NCI-H146 treated with DMSO at 0.1 percent for 48 hours (cell line): ENCODE measurements around the gene KLK13.

Experiments
- DNase-seq: peaks from one replicate; lab custom pipeline; 2025; ENCODE audit not compliant: unreplicated experiment; lab: John Stamatoyannopoulos, UW

KLK13 gene, protein sequence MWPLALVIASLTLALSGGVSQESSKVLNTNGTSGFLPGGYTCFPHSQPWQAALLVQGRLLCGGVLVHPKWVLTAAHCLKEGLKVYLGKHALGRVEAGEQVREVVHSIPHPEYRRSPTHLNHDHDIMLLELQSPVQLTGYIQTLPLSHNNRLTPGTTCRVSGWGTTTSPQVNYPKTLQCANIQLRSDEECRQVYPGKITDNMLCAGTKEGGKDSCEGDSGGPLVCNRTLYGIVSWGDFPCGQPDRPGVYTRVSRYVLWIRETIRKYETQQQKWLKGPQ

DNA sequence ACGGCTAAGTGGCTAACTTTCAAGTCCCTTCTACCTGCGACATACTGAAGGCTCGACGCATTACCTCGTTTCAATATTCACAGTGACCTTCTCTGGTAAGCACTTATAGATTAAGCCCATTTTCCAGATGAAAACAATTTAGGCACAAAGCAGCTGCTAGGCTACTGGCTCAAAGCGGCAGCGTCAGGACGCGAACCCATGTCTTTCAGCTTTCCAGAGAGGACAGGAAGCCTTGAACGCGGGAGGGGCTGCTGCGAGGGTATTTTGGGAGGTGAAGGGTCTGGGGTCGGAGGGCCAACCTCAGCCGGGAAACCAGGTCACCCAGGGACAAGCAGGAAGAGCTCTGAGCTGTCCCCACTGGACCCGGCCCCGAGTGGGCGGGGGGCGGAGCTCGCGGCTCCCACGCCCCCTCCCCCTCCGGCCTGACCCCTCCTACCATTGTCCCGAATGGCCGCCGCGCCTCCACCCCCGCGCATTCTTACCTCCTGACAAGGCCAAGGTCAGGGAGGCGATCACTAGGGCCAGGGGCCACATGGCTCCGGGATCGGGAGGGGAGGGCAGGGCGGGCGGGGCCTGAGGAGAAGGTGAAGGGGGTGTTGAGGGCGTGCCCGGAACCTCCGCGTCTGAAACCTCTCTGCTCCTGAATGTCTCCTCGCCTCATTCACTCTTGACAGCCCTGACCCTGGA lies at the start of gene KLK13:
TSS of gene KLK13 (minus strand) at position 559 of the 687 bp plus-strand sequence. CDS start at position 534, 25 bp downstream.
- no peak for DNase-seq

DNA sequence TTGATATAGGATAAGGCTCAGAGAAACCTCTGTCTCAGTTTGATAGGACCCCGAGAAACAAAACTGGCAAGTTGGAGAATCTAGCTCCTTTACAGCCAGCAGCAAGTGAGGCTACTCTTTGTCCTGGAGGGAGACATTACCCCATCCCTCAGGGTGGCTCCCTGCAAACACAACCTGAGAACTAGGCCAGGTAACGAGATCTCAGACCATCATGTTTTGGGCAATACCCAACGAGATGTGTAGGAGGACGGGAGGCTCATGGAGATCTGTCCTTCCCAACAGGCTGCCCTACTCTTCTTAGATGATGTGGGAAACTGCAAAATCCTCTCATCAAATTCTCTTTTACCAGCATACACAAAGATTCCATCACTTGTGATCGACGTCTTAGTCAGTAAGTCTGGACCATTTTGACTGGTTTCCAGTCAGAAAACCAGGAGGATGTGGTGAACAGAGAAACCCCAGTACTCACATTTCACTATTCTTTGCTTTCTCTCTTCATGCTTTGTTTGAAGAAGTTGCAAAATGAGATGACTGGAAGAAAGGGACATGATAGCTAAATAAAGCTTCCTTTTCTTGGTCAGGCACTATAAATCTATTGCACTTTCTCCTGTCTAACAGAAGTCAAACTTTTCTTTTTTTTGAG lies 49.3 kb upstream of the KLK13 start:
- no peak for DNase-seq

- DNase-seq = no peak
Observed at GRCh38 chr19:51111606-51112005, 46.7 kb upstream of the KLK13 start.

GRCh38 chr19:51110666-51110971 lies 45.7 kb upstream of the KLK13 start:
- no peak for DNase-seq

DNA sequence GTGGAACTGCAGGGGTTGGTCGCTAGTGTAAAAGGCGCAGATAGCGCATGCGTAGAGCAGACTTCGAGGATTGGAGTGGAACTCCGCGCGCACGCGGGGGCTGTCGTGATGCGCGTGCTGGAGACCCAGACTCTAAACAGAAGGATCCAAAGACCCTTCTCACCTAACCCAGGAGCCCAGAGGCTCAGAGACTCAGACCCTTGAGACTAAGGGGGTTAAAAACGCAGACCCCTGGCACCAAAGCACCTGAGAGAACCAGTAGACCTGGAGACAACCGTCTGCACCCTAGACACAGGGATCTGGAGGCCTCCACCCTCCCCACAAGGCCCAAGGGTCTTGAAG lies 43.9 kb upstream of the KLK13 start:
- no peak for DNase-seq

DNA sequence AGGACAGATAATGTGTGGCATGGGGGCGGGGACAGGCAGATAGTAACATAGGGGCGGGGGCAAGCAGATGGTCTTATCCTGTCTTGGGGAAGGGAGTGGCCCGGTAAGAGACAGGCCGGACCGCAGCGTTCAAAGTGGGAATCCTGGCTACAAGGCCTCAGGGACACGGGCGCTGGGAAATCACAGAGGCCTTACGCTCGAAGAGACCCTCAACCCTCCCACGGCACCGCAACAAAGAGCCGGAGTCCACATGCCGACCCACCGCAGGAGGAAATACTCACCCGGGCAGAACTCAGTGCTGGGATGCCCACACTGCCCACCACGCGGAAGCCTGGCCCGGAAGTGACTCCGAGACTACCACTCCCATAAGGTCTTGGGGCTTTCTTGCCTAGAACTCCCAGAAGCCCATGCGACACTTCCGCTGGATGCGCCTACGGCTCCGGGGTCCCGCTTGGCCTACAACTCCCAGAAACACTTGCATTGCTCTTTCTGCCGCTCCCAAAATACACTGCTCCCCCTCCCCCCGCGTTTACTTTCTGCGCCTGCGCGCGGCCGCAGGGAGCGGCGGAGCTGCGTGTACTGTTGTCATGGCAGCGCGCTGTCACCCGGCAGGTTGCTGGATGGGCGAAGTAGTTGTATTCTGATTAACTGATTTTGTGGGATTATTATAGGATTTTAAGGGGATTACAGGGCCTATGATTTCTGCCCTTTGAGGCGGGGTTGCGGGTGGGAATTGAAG lies 43.3 kb upstream of the KLK13 start, which contains the start of gene CTU1:
TSS of gene CTU1 (minus strand) at position 344 of the 739 bp plus-strand sequence. CDS start 3,840 bp downstream, outside the sequence.
- DNase-seq = peak; percentile 98

GRCh38 chr19:51107406-51108065 lies 42.6 kb upstream of the KLK13 start:
- no peak for DNase-seq

- DNase-seq = no peak
Observed at GRCh38 chr19:51103926-51104341, 39.0 kb upstream of the KLK13 start.

DNA sequence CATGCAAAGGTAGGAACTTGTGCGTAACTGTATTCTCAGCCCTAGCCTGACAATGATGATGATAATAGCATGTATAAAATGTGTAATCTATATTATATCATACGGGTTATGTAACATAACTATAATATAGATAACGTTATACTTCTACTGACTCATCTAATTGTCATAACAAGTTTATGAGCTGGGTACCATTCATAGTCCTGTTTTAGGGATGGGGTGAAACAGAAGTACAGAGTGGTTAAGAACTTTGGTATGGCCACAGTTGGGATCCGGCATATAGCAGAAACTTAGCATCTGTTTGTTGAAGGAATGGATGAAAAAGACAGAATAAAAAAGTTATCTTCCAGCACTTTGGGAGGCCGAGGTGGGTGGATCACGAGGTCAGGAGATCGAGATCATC lies 38.1 kb upstream of the KLK13 start:
- no peak for DNase-seq

DNA sequence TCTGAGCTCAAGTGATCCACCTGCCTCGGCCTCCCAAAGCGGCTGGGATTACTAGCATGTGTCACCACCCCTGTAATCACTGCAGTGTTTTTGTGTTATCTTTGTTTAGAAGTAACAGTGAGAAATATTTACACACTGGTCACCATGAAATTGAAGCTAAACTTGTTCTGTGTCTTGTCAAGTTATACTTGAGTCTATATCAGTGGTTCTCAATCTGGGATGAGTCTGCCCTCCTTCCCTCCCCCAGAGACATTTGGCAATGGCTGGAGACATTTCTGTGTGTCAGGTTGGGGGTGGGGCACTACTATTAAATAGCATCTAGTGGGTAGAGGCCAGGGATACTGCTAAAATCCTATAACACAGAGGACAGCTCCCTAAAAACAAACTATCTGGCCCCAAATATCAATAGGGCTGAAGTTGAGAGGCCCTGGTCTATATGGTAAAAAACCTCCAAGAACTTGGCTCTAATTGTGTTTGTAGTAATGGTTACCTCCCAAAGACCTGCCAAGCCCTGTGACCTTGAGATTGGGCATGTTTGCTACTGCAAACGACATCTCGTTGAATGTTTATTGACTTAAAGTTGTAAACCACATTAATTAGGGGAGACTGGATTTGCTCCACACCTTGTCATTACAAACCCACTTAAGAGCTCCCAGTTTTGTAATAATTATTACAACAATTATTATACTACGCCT lies 36.4 kb upstream of the KLK13 start:
- DNase-seq = no peak

GRCh38 chr19:51100601-51101000 lies 35.7 kb upstream of the KLK13 start:
- no peak for DNase-seq

DNA sequence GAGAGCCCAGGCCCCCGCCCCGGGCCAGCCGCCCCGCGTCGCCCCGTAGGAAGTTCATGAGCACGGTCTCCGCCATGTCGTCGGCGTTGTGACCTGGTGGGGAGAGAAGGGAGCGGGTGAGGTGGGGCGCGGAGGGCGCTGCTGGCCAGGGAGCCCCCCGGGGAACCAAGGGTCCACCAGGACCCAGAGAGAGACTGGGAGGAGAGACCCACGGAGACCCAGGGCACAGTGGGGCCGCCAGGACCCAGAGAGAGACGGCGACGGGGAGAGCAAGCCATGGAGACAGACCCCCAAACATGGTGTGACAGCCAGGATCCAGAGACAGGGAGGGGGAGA lies 34.1 kb upstream of the KLK13 start:
- no peak for DNase-seq

DNA sequence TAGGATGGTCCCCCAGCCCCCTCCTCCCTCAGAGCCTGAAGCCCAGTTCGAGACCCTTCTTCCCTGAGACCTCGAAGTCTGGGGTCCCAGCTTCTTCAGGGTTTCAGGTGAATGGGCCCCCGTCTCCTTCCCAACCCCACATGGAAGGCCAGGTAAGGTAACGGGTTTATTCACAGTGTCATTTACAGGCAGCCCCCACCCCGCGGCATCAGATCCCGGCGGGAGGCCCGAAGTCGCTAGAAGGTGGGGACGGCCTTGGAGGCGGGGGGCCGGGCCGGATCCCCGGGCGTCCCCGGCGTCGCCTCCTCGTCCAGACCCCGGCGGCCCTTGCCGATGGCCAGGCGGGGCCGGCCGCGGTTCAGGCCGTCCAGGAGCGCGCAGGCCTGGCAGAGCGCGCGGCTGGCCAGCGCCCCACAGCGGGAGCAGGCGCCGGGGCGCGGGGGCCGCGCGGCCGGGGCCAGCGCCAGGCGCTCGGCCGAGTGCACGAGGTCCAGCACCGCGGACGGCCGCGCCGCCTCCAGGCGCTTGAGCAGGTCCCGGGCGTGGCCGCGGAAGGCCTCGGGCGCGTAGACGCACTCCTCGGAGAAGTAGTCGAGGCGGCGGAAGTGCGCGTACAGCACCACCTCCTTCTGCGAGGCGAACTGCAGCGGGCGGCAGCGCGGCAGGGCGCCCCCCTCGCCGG lies 33.6 kb upstream of the KLK13 start:
- no peak for DNase-seq

DNA sequence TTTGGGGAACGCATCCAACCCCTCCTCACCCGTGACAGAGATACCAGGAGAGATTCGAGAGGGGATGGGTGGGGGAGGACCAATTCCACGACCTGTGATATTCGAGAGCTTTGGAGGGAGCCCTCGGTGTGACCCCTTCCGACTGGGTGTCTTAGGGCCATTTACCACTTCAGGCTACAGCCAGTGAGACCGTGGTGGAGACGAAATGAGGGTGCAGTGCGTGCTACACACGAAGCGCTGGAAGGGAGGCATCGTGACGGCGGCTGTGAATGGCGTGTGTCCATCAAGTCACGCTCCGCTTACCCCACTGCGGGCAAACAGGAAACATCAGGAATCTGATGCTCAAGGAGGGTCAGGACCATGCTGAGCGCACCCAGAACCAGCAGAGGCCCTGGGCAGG lies 32.9 kb upstream of the KLK13 start:
- no peak for DNase-seq

- DNase-seq = peak; percentile 14
Observed at GRCh38 chr19:51097166-51097738, 32.4 kb upstream of the KLK13 start.

DNA sequence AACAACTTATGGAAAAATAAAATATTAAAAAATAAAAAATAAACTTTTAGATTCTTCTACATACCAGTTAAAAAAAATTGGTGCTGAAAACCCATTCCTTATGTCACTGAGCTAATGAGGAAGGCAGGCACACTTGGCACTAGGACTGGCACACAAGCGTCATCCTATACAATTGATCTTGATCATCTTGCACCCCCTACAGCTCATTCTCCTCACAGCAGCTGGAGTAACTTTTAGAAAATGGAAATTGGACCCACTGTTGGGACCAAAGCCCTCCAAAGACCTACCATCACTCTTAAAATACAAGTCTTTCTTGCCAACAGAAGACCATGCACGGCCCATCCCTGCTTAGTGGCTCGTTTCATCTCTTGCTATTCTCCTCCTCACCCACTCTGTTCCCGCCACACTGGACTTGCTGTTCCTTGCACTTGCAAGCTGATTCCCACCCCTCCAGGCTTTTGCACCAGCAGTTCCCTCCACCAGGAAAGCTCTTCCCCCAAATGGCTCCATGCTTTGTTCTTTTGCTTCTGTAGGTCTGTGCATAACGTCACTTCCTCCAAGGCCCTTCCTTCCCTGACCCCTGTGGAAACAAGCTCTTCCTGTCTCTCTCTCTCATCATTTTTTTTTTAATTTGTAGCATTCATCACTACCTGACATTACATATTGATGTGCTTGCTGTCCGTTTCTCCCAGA lies 31.7 kb upstream of the KLK13 start:
- DNase-seq = no peak

DNA sequence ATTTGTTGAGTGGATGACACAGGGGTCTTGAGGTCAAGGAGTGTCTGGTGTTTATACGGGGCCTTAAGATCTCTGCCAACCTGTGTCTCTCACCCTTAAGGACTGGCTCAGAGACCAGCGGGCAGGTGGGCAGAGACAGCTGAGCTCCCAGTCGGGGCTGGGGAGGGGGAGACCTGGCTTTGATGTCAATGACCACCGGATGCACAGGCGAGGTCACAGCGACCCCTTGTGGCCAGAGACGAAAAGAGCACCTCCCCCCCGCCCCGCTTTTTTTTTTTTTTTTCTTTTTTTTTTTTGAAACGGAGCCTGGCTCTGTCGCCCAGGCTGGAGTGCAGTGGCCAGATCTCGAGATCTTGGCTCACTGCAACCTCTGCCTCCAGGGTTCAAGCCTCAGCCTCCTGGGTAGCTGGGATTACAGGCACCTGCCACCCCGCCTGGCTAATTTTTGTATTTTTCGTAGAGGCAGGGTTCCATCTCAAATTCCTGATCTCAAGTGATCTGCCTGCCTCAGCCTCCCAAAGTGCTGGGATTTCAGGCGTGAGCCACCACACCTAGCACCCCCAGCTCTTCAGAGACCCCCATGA lies 29.9 kb upstream of the KLK13 start:
- no peak for DNase-seq

GRCh38 chr19:51093510-51094345 lies 28.8 kb upstream of the KLK13 start:
- no peak for DNase-seq
